Transverse colon (tissue), 4 donors: Measurements from ENCODE around the gene AP2A1. TPM values are rescaled to one million over a fixed set of nuclear protein-coding genes. Genes with fewer than 3 reads are reported as not detected.
A peak's percentile ranks its signal among the peaks of the same experiment; 100 is the strongest.

Experiments used
- DNase-seq: peaks from one replicate; pipeline ENCODE4 v3.0.0-alpha.2; 2019
- H3K27ac ChIP-seq, 4 donors: fragments of 200-600 bp; sonication (generic); 2 replicates each; pipeline ENCODE4 v1.5.1; 2016 to 2018; ENCODE audit warnings: inconsistent platforms in 4 of 4
- H3K27me3 ChIP-seq: fragments of 200-600 bp; sonication (generic); 2 replicates; pipeline ENCODE4 v1.5.1; 2017; ENCODE audit warnings: inconsistent platforms
- H3K36me3 ChIP-seq, 4 donors: fragments of 200-600 bp; sonication (generic); 2 replicates each; pipeline ENCODE4 v1.5.1; 2017 to 2019; ENCODE audit warnings: inconsistent platforms in 4 of 4
- H3K4me1 ChIP-seq, 4 donors: fragments of 200-600 bp; sonication (generic); 2 replicates each; pipeline ENCODE4 v1.5.1; 2017 to 2020; ENCODE audit warnings: inconsistent platforms in 4 of 4
- H3K4me3 ChIP-seq, 4 donors: fragments of 200-600 bp; sonication (generic); 1 replicate in 1 of 4; 2 replicates in 3 of 4; pipeline versions ENCODE4 v1.5.1 to v1.6.1; 2017 to 2019; ENCODE audit warnings: inconsistent platforms in 4 of 4
- H3K9me3 ChIP-seq, 2 donors: fragments of 200-600 bp; sonication (generic); 2 replicates each; pipeline ENCODE4 v1.5.1; 2017 to 2019; ENCODE audit warnings: inconsistent platforms in 2 of 2
- EP300 ChIP-seq: sonication (generic); formaldehyde crosslinking; IDR thresholded peaks from one replicate; pipeline ENCODE4 v1.6.1; 2017; ENCODE audit warnings: antibody characterized with exemption, low read depth
- POLR2A ChIP-seq: fragments of 450-650 bp; IDR thresholded peaks from one replicate; pipeline ENCODE4 v1.6.1; 2016; ENCODE audit warnings: antibody characterized with exemption, mild to moderate bottlenecking, moderate library complexity
- POLR2AphosphoS5 ChIP-seq, 3 donors: sonication (generic); formaldehyde crosslinking; IDR thresholded peaks; one replicate each; pipeline ENCODE4 v1.6.1; 2016; ENCODE audit warnings: antibody characterized with exemption in 3 of 3
- WGBS, 2 donors: methylation state at CpG; one replicate each; pipeline ENCODE4 v1.1.5; 2018; ENCODE audit warnings: low coverage in 1 of 2; 5-methylcytosine and 5-hydroxymethylcytosine counted together
- in situ Hi-C, 4 donors: fragments of 200-750 bp; cut with MboI; loops; one replicate each; pipeline versions ENCODE4 v1.15.0 to v1.15.1; 2017; ENCODE audit warnings: low sequenced_read_pairs in 3 of 4, low pct_ligation_motif_present in 1 of 4, low pct_unique_long_range_greater_than_20kb in 1 of 4
- intact Hi-C: fragments of 100-400 bp; cut with DNase I; formaldehyde crosslinking; loops from one replicate; pipeline ENCODE4 v1.15.1; 2023; ENCODE audit warnings: low total_unique reads
- total RNA-seq, 4 donors: library from RNA; depleted of rRNA; stranded (reverse); fragments of >200 nt; gene quantifications; one replicate each; pipeline ENCODE4 v1.1.0, GENCODE V29; 2016
- TF ChIP-seq, protein P1 (sequence below), 5 experiments: fragments of 200-600 bp in 3 of 5; fragments of 450-650 bp in 2 of 5; sonication (generic) in 3 of 5; IDR thresholded peaks; 1 replicate in 2 of 5; 2 replicates in 3 of 5; pipeline ENCODE4 v1.5.1; 2016 to 2017; ENCODE audit warnings: antibody characterized with exemption in 5 of 5, inconsistent platforms in 3 of 5, mild to moderate bottlenecking in 2 of 5, moderate library complexity in 1 of 5

Gene AP2A1
- total RNA-seq, 4 donors from 2014 or later = 71.1 to 125 (median 93.0) TPM

DNA sequence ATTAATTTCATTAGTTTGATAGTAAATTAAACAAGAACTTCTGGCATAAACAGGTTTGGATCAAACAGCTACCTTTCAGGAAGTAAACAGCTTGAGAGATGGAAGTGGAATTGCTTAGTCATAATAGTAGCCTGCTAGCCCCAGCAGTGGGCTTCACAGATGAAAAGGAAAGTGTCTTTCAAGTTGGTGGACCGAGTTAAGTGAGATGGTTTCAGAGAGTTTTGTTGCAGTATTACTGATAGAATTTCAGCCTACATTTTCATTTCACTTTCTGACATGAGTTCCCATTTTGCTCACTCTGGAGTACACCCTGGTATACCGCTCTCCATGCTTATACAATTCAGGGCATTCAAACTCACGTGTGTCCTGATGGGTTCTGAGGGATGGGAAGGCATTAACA, 82.1 kb downstream of the AP2A1 start:
- TF ChIP-seq POLR2AphosphoS5 (IDR thresholded peaks at IDR 0.05) = no peak
- TF ChIP-seq, protein P1, sequence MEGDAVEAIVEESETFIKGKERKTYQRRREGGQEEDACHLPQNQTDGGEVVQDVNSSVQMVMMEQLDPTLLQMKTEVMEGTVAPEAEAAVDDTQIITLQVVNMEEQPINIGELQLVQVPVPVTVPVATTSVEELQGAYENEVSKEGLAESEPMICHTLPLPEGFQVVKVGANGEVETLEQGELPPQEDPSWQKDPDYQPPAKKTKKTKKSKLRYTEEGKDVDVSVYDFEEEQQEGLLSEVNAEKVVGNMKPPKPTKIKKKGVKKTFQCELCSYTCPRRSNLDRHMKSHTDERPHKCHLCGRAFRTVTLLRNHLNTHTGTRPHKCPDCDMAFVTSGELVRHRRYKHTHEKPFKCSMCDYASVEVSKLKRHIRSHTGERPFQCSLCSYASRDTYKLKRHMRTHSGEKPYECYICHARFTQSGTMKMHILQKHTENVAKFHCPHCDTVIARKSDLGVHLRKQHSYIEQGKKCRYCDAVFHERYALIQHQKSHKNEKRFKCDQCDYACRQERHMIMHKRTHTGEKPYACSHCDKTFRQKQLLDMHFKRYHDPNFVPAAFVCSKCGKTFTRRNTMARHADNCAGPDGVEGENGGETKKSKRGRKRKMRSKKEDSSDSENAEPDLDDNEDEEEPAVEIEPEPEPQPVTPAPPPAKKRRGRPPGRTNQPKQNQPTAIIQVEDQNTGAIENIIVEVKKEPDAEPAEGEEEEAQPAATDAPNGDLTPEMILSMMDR (IDR thresholded peaks at IDR 0.05) = no peak
- no peak for TF ChIP-seq POLR2A
- TF ChIP-seq EP300 = no peak
- H3K9me3 ChIP-seq = no peaks in the 10 kb centered on the region
- DNase-seq = no peak
- H3K4me3 ChIP-seq = no peak overlapping the region
- no peaks in the 10 kb centered on the region for H3K27me3 ChIP-seq
- no peaks in the 10 kb centered on the region for H3K36me3 ChIP-seq
- WGBS, 2 donors = 83 to 90% methylated on average over 3 of the region's 3 CpGs
- intact Hi-C loops = no loop called here
- H3K27ac ChIP-seq = no peak overlapping the region
- in situ Hi-C loops = no loop called here
- H3K4me1 ChIP-seq = peaks cover 15 to 29% (median 18%) of the 10 kb centered on the region in 4 donors

DNA sequence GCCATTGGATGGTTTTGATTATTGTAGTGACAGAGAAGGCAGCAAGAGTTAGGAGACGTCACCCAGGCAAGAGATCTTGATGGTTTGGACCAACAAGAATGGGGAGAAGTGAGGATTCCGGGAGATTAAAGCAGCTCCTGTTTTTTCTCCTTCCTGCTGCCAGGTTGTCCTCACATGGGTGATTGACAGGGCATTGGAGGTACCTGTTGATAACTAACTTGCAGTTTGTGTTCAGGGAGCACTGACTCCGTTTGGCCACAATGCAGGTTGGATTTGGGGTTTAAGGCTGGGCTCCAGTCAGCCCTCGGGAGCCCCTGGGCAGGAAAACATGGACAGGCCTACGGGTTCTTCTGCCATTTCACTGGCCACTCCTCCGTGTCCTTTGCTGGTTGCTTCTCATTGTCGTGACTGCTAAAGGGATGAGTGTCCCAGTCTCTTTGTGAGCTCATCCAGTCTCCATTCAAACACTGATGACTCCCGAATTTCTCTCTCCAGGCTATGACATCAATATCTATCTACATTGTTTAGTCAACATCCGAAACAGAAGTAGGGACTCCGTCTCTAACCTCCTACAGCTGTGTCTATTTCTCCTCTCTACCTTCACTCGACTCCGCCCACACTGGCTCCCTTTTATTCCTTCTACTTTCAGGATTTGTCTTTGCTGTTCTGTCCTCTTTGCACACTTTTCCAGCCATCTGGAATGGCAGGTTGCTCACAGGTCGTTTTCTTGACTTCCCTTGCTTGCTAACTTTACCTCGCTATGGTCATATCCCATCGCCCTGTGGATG, 82.8 kb downstream of the AP2A1 start:
- H3K27ac ChIP-seq = peak overlapping the region; percentile 97 to 100 (median 99)
- H3K4me3 ChIP-seq = peak overlapping the region in 3 of 4 donors; percentile 79 to 98 (median 95)
- intact Hi-C loops = loop anchor here (5.0 kb wide), 1 partner anchor 32 kb away; the partner anchor contains the start of gene MED25
- in situ Hi-C loops = loop anchor here in 1 of 4 donors (25.0 kb wide), 1 partner anchor 362 kb away; the partner anchor contains the start of genes RPL13A and RPS11
- H3K9me3 ChIP-seq = no peaks in the 10 kb centered on the region
- 85% methylated on average over 8 to 15 of the region's 15 CpGs for WGBS, 2 donors
- TF ChIP-seq POLR2A (no peak), POLR2AphosphoS5 (IDR thresholded peaks at IDR 0.05) (no peak), EP300 (no peak)
- TF ChIP-seq, protein P1 (IDR thresholded peaks at IDR 0.05) = no peak
- H3K27me3 ChIP-seq = no peaks in the 10 kb centered on the region
- no peaks in the 10 kb centered on the region for H3K36me3 ChIP-seq
- peaks cover 15 to 30% (median 22%) of the 10 kb centered on the region in 4 donors for H3K4me1 ChIP-seq
- DNase-seq = no peak

DNA sequence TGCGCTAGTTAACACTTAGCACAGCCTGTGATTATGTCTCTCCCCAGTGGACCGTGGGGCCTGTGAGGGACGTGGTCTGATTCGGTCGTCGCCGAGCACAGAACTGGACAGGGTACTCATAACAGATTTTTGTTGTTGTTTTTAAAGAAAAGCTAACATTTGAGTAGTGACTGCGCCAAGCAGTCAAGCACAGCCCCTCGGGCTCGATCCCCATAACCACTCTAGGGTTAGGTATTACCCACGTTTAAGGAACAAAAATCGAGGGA, 83.4 kb downstream of the AP2A1 start:
- H3K9me3 ChIP-seq = no peaks in the 10 kb centered on the region
- no peaks in the 10 kb centered on the region for H3K36me3 ChIP-seq
- H3K4me1 ChIP-seq = peaks cover 15 to 30% (median 22%) of the 10 kb centered on the region in 4 donors
- H3K4me3 ChIP-seq = peak overlapping the region in 3 of 4 donors; percentile 79 to 98 (median 95)
- TF ChIP-seq, protein P1 (IDR thresholded peaks at IDR 0.05) = no peak
- TF ChIP-seq POLR2AphosphoS5 (IDR thresholded peaks at IDR 0.05) (no peak), POLR2A (no peak), EP300 (no peak)
- H3K27ac ChIP-seq = peak overlapping the region; percentile 97 to 100 (median 99)
- no peak for DNase-seq
- H3K27me3 ChIP-seq = no peaks in the 10 kb centered on the region
- WGBS, 2 donors = 47 to 56% methylated on average over 4 to 12 of the region's 12 CpGs
- in situ Hi-C loops (loop anchor here in 1 of 4 donors (25.0 kb wide), 1 partner anchor 363 kb away; the partner anchor contains the start of genes RPL13A and RPS11), intact Hi-C loops (loop anchor here (5.0 kb wide), 1 partner anchor 33 kb away; the partner anchor contains the start of gene MED25)

DNA sequence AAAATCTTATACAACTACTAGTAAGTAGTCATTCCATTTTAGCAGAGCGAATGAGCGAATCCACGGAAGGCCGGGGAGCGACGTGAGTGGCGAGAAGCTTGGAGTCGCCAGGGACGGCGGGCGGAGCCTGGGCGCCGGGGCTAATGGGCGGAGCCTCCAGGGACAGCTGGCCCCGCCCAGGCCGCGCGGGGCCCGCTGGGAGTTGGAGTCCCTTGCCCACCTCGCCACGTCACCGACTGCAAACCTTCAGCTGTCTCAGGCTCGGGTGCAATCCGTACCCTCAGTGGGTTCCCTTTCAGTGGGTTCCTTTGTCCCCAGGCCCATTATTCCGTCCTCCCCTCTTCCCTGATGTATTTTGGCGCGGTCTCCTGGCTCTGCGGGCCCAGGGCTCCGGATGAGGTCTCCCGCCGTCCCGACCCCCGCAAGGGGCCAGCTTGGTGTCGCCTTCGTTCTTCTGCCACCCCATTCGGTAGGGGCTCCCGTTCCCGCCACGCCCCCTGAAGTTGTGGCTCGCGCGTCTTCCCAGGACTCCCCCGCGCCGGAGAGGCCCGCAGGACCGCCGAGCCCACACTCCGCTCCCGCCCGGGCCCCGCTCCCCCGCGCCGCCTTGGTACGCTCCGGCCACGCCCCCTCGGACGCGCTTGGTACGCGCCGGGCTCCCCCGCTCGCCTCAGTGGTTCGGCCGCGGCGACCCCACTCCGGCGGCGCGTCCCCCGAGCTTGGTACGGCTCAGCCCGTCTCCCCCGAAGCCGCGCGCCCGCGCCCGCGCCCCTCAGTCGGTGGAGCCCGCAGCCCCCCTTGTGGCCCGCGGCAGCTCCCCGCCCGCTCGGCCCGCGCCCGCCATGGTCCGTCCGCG, 83.9 kb downstream of the AP2A1 start, which contains the start of gene PTOV1:
PTOV1 (plus strand) TSS at position 673 of the 856 bp plus-strand sequence.
- Histone ChIP-seq H3K4me1 (peaks cover 15 to 30% (median 22%) of the 10 kb centered on the region in 4 donors), H3K4me3 (peak within 1 kb of the TSS; percentile 62 to 98 (median 87)), H3K36me3 (no peaks in the 10 kb centered on the region), H3K27me3 (no peaks in the 10 kb centered on the region), H3K9me3 (no peaks in the 10 kb centered on the region), H3K27ac (peak within 1 kb of the TSS; percentile 97 to 100 (median 99))
- peak; percentile 94 for DNase-seq
- in situ Hi-C loops = loop anchor here in 1 of 4 donors (25.0 kb wide), 1 partner anchor 363 kb away; the partner anchor contains the start of genes RPL13A and RPS11
- 0 to 3% methylated on average over 12 to 59 of the region's 98 CpGs for WGBS, 2 donors
- TF ChIP-seq POLR2AphosphoS5 (IDR thresholded peaks at IDR 0.05) (peak; percentile 71 to 94 (median 90)), POLR2A (peak; percentile 82), EP300 (no peak)
- intact Hi-C loops = loop anchor here (5.0 kb wide), 1 partner anchor 33 kb away; the partner anchor contains the start of gene MED25
